SKM-1 treated with dmso at 0.1 percent for 144 hours (cell line): ENCODE measurements around the gene NAA25.
A peak's percentile ranks its signal among the peaks of the same experiment; 100 is the strongest.
"Not testable (repeated sequence)": the region's sequence is repeated elsewhere in the genome, so short reads cannot be mapped to it uniquely, and the experiment has no call there.

ENCODE experiments used
- DNase-seq: peaks from one replicate; lab custom pipeline; 2025; ENCODE audit not compliant: unreplicated experiment; lab: John Stamatoyannopoulos, UW

NAA25 gene

DNA sequence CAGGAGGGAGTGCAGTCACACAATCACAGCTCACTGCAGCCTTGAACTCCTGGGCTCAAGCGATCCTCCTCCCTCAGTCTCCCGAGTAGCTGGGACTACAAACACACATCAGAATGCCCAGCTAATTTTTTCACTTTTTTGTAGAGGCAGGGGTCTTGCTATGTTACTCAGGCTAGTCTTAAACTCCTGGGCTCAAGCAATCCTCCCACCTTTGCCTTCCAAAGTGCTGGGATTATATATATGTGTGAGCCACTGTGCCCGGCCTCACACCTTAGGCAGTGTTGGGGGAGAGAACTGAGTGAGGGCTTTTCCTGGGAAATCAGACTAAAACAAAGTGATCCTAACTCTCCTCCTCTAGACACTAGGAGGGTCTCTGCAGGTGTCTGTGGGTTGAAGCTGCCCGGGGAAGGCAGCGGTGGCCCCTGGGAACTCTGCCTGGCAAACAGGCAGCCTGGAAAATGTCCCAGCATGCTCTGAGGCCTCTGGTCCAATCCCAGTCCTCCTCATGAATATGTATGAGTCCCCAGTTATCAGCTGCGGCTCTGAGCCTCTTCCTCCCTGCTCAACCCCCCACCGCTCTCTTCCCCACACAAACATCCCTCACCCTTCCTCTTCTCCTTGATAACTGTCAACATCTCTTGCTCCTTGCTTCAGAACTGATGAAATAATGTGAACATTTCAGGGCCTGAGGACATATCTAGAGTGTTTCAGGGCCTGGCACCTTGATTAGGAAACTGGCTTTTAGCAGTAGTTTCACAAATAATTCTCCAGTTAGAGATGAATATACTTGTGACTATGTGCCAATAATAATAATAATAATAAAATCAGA is 7.9 kb upstream of the NAA25 start:
- peak; percentile 62 for DNase-seq

DNA sequence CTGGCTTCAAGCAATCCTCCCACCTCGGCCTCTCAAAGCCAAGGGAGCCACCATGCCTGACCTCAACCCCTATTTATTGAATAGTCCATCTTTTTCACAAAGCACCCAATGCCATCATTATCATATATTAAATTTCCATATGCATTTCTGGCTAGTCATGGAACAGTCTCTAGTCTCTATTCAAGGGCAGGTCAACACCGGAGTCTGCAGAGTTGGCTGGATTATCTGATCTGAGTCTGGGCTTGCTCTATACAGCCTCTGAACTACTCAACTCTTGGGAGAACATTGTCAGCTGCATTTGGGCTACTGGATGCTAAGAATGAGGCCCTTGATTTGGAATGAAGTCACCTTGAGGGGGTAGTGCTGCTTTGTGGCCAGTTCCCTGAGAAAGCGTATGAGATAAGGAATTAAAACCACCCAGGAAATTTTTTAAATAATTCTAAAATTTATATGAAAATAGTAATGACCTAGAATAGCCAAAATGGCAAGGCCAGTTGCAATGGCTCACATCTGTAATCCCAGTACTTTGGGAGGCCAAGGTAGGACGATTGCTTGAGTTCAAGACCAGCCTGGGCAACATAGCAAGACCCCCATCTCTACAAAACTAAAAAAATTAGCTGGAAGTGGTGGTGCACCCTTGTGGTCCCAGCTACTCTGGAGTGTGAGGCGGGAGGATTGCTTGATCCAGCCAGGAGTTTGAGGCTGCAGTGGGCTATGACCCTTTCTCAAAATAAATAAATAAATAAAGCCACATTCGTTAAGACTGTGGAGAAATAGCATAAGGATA is 6.9 kb upstream of the NAA25 start:
- no peak for DNase-seq

DNA sequence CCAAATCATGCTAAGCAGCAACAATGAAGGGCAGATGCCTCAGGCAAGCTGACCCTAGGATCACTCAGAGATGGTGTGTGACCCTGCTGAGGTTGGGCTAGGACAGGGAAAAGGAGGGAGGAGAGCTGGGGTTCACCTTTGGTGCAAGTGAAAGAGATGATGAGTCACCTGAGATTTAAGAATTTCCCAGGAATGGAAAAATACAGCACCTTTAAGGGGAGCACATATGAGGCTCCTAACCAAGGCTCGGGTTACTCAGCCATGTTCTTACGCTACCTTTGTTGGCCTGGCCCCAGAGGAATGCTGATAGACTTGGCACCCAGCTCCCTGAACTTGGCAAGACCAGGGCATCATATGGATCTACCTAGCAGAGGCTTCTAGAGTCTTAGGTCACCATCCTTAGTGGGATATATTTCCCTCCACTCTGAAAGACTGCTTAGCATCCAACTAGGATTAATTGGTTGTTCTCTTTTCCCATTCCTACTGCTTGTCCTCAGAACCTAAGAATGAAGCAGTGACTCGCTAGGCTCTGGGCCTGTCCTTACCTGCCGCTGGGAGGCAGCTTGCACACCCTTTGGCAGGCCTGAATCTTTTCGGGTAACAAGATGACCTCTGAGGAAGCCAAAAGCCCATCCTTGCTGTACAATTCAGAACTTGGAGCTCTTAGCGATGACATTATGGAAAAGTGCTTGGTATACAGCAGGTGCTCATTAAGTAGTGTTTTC is 4.0 kb upstream of the NAA25 start:
- DNase-seq, result no peak

DNA sequence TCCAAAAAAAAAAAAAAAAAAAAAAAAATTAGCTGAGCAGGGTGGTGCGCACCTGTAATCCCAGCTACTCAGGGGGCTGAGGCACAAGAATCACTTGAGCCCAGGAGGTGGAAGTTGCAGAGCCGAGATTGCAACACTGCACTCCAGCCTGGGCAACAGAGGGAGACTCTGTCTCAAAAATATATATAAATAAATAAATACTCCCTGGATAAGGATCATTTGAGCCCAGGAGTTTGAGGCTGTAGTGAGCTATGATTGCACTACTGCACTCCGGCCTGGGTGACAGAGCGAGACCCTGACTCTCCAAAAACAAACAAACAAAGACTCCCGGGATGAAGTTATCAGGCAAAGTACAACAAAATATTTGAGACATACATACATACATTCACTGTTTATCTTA is 3.3 kb upstream of the NAA25 start:
- no peak for DNase-seq

DNA sequence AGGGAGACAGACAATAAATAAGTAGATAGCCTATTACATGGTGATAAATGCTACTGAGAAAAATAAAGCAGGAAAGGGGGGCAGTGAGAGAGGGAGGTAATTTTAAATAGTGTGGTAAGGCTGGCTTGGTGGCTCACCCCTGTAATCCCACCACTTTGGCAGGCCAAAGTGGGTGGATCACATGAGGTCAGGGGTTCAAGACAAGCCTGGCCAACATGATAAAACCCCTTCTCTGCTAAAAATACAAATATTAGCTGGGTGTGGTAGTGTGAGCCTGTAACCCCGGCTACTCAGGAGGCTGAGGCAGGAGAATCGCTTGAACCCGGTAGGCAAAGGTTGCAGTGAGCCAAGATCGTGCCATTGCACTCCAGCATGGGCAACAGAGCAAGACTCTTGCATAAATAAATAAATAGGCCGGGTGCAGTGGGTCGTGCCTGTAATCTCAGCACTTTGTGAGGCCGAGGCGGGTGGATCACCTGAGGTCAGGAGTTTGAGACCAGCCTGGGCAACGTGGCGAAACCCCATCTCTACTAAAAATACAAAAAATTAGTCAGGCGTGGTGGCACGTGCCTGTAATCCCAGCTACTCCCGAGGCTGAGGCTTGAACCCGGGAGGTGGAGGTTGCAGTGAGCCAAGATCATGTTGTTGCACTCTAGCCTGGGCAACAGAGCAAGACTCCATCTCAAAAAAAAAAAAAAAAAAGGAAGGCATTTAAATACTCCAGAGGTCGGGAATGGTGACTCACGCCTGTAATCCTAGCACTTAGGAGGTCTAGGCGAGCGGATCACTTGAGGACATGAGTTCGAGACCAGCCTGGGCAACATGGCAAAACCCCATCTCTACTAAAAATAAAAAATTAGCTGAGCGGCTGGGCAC is 2.4 kb upstream of the NAA25 start:
- not testable (repeated sequence) for DNase-seq

DNA sequence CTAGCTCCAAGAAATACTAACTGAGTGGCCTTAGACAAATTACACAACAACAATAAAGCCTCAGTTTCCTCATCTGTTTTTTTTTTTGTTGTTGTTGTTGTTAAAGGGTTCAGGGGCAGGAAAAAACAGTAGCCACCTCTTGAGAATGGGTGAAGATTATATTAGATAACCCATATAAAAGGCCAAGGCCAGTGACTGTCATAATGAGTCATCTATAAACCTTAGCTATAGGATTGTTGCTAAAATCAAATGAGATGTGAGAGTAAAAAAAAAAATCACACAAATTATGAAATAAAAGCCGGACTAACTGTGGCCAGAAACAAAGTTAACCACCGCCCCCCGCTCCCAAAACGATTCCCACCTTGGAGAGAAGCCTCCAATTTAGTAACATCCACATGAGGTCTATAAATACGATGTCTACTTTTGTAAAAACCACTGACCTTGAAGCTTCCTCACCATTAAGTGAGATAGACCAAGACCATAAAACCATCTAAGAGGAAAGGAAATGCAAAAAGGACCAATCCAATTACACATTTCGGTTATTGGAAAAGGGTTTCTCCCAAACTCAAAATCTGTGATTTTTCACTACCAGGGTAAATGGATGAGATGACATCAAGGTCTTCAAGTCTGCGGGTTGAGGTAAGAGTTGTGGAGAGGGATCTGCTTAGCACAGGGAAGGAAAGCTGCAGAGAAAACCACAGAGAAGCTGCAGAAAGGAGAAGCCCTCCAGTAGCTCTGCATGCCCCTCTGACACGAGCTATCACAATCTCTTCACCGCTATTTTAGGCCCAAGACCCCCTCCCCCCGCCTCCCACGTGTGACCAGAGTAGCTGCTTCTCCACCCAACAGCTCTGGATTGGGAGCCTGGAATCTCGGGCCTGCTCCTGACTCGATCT is 1.0 kb downstream of the NAA25 start:
- peak; percentile 26 for DNase-seq

DNA sequence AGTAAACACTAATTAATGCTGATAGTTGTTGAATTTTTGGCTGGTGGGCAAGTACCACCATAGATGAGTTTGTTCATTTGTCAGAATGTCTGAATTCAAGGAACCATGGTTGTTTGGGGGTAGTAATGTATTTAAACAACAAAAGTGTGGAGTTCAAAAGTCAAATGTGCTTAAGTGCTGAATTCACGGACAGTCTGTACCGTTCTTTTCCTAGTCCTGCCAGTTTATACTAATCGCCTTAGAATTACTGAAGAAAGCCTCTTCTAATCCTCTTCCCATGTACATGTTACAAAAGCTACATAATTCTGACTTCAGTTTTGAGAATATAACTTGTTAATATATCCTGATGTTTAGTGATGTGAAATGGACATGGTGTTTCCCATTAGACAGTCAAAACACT is 2.7 kb downstream of the NAA25 start:
- DNase-seq, result no peak

DNA sequence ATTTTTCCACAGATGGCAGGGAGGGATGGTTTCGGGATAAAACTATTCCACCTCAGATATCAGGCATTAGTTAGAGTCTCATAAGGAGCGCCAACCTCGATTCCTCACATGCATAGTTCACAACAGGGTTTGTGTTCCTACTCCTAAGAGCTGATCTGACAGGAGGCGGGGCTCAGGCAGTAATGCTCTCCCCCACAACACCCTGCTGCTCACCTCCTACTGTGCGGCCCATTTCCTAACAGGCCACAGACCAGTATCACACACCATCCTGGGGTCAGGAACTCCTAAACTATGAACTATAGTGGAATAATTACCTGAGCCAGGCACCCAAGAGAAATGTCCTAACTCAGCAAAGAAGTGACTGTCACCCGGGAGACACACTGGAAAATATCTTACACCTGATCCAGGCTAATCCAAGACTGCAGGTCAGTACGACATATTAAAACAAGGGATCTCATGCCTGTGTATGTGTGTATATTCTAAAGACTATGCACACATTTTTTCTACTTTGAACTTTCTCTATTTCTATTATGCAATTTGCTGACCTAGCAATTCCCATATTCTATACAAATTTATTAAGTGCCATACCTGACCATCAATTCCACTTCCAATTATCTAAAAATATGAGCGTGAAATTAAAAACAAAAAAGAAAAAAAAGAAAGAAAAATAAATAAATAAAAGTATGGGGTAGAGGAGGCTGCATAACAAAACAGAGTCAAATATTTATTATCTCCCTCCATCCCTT is 4.7 kb downstream of the NAA25 start:
- no peak for DNase-seq

DNA sequence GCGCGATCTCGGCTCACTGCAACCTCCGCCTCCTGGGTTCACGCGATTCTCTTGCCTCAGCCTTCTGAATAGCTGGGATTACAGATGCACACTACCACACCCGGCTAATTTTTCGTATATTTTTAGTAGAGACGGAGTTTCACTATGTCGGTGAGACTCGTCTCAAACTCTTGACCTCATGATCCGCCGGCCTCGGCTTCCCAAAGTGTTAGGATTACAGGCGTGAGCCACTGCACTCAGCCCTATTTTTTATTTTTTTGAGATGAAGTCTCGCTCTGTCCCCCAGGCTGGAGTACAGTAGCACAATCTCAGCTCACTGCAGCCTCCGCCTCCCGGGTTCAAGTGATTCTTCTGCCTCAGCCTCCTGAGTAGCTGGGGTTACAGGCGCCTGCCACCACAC is 5.8 kb downstream of the NAA25 start:
- DNase-seq, result not testable (repeated sequence)

DNA sequence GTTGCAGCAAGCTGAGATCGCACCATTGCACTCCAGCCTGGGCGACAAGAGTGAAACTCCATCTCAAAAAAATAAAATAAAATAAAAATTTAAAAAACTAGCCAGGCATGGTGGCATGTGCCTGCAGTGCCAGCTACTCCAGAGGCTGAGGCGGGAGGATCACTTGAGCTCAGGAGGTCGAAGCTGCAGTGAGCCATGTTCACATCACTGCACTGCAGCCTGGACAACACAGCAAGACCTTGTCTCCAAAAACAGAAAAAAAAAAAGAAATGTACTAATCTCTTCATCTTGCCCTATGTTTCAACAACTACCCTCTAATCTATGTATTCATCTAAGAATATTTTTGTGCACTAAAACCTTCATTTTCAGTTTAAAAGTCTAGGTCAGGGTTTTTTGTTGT is 6.5 kb downstream of the NAA25 start:
- no peak for DNase-seq

DNA sequence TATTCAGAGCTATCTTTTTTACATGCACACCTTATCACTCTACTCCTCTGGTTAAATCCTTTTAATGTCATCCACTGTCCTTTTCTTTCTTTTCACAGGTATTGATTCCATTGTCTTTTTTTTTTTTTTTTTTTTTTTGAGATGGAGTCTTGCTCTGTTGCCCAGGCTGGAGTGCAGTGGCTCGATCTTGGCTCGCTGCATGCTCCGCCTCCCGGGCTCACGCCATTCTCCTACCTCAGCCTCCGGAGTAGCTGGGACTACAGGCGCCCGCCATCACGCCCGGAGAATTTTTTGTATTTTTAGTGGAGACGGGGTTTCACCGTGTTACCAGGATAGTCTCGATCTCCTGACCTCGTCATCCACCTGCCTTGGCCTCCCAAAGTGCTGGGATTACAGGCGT is 8.1 kb downstream of the NAA25 start:
- not testable (repeated sequence) for DNase-seq

DNA sequence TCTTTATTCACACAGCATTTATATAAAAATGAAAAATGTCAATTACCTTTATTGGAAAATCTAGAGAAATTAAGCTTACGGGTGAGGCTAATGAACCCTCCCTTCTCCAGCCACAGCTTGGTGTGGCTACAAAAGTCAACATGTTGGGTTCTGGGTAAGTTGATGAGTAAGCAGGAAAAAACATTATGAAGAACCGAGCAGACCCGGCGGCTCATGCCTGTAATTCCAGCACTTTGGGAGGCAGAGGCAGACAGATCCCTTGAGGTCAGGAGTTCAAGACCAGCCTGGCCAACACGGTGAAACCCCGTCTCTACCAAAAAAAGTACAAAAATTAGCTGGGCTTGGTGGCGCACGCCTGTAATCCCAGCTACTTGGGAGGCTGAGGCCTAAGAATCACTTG is 10.9 kb downstream of the NAA25 start:
- no peak for DNase-seq

DNA sequence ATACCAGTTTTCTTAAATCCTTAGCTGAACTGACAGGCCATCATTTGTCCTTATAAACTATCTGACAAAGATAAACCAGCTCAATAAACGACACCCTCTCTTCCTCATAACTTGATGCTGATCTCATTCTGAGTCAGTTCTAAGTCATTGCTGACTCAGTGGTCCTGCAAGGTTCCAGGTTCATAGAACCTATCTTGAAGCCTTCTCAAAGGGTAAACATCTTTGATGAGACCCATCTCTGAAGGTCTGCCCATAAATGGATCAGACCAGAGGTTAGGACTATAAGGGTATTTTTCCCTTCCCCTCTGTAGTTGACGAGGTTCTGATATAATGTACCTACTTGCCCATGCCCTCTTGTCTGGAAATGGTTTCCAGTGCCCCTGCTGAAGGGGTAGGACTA is 11.9 kb downstream of the NAA25 start:
- no peak for DNase-seq

DNA sequence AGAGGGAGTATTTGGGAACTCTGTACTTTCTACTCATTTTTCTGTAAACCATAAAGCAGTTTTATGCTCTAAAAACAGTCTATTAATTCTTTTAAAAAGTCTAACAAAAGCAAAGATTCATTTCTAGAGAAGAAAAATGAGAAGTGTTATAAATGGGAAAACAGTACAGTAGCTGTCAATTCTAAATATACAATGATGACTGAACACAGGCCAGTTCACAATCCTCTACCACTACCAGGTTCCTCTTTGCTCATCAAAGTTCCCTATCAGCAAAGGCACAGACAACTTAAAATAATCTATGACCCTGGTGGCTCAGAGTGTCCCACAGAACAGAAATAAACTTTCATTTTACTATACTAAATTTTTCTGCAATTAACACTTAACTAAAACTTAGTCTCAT is 12.5 kb downstream of the NAA25 start:
- no peak for DNase-seq

DNA sequence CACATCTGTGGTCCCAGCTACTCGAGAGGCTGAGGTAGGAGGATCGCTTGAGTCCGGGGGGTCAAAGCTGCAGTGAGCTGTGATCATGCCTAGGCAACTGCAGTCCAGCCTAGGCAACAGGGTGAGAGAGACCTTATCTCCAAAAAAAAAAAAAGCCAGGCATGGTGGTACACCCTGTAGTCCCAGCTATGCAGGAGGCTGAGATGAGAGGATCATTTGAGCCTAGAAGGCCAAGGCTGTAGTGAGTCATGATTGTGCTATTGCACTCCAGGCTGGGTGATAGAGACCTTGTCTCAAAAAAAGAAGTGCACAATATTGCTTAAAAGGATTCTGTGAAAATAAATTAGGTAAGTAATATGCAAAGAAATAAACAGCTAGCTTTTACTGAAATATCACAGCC is 17.0 kb downstream of the NAA25 start:
- DNase-seq, result no peak

DNA sequence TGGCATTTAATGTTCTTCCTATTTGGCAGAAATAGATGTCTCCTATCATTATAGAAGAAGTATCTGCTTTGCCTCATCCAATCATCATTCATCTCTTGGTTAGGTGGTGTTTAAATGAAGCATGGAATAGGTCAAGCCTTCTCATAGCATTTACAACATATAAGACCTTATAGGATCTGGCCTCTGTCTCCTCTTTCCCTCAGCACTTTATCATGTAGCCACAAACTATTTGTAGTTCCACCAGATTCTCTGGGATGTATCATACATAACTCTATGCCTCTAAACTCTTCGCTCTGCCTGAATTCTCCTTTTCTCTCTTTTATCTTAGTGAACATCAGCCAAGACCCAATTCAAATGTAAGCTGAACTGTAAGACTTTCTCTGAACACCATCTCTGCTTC is 20.7 kb downstream of the NAA25 start:
- no peak for DNase-seq

DNA sequence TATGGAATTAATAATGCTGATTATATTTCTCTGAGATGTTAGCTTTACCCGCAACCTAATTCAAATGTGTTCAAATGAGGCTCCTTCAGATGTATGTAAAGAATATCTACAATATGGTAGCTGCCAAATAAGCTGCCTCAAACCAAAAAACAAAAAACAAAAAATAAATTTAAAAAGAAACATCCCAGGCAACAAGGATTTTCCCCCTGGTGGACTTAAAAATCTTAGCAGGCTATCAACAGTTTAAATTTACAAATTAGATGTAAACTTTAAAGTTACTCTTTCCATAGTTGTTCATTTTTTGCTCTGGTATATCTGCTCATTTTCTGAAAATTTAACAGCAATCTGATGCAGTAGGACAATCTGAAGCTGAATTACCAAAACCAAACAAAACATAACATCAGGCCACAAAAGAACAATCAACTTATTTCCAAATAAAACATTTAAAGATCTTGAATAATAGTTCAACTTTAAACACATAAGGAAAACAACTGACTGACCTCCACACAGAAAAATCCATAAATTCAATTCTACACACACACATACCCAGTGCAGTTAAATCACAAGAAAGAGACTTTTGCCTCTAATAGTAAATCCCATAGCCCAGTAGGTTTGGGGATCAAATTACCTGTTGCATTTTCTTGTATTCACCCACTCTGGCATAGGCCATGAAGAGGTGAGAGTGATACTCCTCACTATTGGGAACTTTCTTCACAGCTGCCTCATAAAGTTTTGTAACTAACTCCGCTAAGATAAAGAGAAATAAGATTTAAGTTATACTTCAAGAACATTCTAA is 21.3 kb downstream of the NAA25 start:
- DNase-seq, result no peak

DNA sequence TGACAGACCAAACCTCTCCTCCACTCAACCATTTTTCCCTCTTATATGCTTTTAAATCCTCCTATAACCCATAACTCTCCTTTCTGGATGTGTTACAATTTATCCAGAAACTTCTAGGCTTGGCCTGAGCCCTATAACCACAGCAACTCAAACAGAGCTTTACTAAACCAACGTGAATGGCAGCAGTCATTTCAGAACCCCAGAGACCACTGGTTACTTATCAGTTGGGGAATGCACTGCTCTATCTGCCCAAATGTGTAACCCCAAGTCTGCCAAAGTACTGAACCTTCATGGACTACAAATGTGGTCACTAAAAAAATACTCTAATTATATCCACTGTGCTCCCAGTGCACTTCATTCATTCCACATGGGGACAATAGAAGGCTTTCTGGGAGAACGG is 42.0 kb downstream of the NAA25 start:
- no peak for DNase-seq
